Smooth muscle cell (in vitro differentiated cells): ENCODE data around the gene ATP2A1. TPM values are rescaled to one million over a fixed set of nuclear protein-coding genes. Genes with fewer than 3 reads are reported as not detected.
"Not testable (repeated sequence)": the region's sequence is repeated elsewhere in the genome, so short reads cannot be mapped to it uniquely, and the experiment has no call there.

ENCODE experiments used
- DNase-seq: peaks from one replicate; lab custom pipeline; 2025; ENCODE audit not compliant: unreplicated experiment; lab: John Stamatoyannopoulos, UW
- H2AFZ ChIP-seq: fragments of 200-600 bp; sonication (generic); 2 replicates; pipeline ENCODE4 v1.6.0; 2016; ENCODE audit warnings: antibody characterized with exemption, low read depth, mild to moderate bottlenecking
- H3F3A ChIP-seq: fragments of 200-600 bp; sonication (generic); 2 replicates; pipeline ENCODE4 v1.6.0; 2017; ENCODE audit warnings: antibody characterized with exemption, low read depth
- H3K27ac ChIP-seq: fragments of 200-600 bp; sonication (generic); 2 replicates; pipeline ENCODE4 v1.5.1; 2016; ENCODE audit warnings: low read depth, mild to moderate bottlenecking
- H3K27me3 ChIP-seq: fragments of 200-600 bp; sonication (generic); 2 replicates; pipeline ENCODE4 v1.6.1; 2016; ENCODE audit warnings: low read depth, mild to moderate bottlenecking
- H3K36me3 ChIP-seq: fragments of 200-600 bp; sonication (generic); 2 replicates; pipeline ENCODE4 v1.5.1; 2016; ENCODE audit warnings: low read depth
- H3K4me1 ChIP-seq: fragments of 200-600 bp; sonication (generic); 2 replicates; pipeline ENCODE4 v1.5.1; 2016; ENCODE audit warnings: low read depth
- H3K4me2 ChIP-seq: fragments of 200-600 bp; sonication (generic); 2 replicates; pipeline ENCODE4 v1.6.0; 2016; ENCODE audit warnings: mild to moderate bottlenecking
- H3K4me3 ChIP-seq: fragments of 200-600 bp; sonication (generic); 2 replicates; pipeline ENCODE4 v1.5.1; 2016; ENCODE audit warnings: mild to moderate bottlenecking
- H3K79me2 ChIP-seq: fragments of 200-600 bp; sonication (generic); 2 replicates; pipeline ENCODE4 v1.6.0; 2016; ENCODE audit warnings: low read depth, mild to moderate bottlenecking
- H3K9ac ChIP-seq: fragments of 200-600 bp; sonication (generic); 2 replicates; pipeline ENCODE4 v1.6.0; 2016; ENCODE audit warnings: low read depth
- H3K9me3 ChIP-seq: fragments of 200-600 bp; sonication (generic); replicated peaks from 2 replicates; pipeline ENCODE4 v1.5.1; 2016; ENCODE audit warnings: low read depth
- H4K20me1 ChIP-seq: fragments of 200-600 bp; sonication (generic); 2 replicates; pipeline ENCODE4 v1.6.0; 2016; ENCODE audit warnings: low read depth
- WGBS: methylation state at CpG from one replicate; pipeline ENCODE4 v1.1.7; 2016; ENCODE audit warnings: low lambda C conversion rate; 5-methylcytosine and 5-hydroxymethylcytosine counted together
- polyA plus RNA-seq: library from polyadenylated mRNA; unstranded; fragments of >200 nt; fragmentation: Nextera tagmentation; extraction: Ambion mirVana; gene quantifications from 2 replicates; pipeline ENCODE4 v1.2.1, GENCODE V29; 2016
- total RNA-seq: library from RNA; depleted of rRNA; stranded (reverse); fragments of >200 nt; gene quantifications from 2 replicates; pipeline ENCODE4 v1.2.3, GENCODE V29; 2014
- TF ChIP-seq, protein P1 (sequence below): fragments of 200-600 bp; sonication (generic); IDR thresholded peaks from 2 replicates; pipeline ENCODE4 v1.5.1; 2017; ENCODE audit warnings: borderline replicate concordance, mild to moderate bottlenecking, antibody characterized with exemption; ENCODE audit not compliant: insufficient read depth, poor library complexity, severe bottlenecking

The ATP2A1 gene
- total and polyA plus RNA-seq, 2 experiments from 2014 or later = 0.09 to 1.2 TPM

DNA sequence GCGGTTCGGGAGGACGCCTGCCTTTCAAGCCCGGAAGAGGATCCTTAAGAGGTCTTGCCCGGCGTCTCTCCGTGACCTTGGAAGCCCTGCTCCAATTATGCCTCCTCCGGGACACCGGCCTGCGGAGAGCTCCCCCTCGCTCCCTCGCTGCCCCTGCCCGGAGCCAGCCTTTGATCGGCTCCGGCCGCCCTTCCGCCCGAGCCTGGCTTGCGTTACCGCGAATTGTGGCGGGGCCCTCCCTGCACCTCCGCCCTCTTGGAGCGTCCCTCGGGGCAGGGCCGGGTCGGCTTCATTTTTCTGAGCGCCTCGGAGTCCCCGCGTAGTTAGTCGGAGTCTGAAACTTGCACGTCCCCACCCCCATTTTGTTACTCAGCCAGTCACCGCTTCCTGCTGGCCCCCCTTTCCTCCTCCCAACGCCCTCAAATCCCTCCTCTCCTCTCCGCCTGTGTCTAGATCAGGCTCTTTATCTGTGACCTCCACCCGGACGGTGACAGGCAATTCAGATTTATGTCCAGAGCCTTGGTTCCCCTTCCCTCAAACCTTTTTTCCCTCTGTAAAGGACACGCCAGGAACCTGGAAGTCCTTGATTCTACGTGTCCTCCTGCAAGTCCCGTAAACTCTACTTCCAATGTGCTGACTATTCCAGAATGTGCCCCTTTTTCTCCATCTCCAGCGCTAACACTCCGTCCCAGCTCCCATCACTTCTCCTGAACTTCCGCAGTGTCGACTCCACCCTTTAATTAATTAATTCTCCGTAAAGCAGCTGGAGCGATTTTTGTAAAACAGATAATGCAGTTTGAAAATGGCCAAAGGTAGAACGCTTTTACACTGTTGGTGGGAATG, 47.3 kb downstream of the ATP2A1 start:
- Histone ChIP-seq H3K79me2 (no peaks in the 10 kb centered on the region), H3K27me3 (no peaks in the 10 kb centered on the region), H3K36me3 (no peaks in the 10 kb centered on the region), H3K4me2 (peak overlapping the region; percentile 85), H3K4me1 (peaks cover 4% of the 10 kb centered on the region), H3K9me3 (no peaks in the 10 kb centered on the region), H4K20me1 (no peaks in the 10 kb centered on the region), H3K9ac (peak overlapping the region; percentile 78), H3K4me3 (peak overlapping the region; percentile 95), H3K27ac (peak overlapping the region; percentile 82), H3F3A (peaks cover 2% of the 10 kb centered on the region), H2AFZ (peak overlapping the region; percentile 81)
- TF ChIP-seq, protein P1, sequence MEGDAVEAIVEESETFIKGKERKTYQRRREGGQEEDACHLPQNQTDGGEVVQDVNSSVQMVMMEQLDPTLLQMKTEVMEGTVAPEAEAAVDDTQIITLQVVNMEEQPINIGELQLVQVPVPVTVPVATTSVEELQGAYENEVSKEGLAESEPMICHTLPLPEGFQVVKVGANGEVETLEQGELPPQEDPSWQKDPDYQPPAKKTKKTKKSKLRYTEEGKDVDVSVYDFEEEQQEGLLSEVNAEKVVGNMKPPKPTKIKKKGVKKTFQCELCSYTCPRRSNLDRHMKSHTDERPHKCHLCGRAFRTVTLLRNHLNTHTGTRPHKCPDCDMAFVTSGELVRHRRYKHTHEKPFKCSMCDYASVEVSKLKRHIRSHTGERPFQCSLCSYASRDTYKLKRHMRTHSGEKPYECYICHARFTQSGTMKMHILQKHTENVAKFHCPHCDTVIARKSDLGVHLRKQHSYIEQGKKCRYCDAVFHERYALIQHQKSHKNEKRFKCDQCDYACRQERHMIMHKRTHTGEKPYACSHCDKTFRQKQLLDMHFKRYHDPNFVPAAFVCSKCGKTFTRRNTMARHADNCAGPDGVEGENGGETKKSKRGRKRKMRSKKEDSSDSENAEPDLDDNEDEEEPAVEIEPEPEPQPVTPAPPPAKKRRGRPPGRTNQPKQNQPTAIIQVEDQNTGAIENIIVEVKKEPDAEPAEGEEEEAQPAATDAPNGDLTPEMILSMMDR = no peak
- 4% methylated on average over 40 of the region's 48 CpGs for WGBS
- DNase-seq = peak; percentile 92

DNA sequence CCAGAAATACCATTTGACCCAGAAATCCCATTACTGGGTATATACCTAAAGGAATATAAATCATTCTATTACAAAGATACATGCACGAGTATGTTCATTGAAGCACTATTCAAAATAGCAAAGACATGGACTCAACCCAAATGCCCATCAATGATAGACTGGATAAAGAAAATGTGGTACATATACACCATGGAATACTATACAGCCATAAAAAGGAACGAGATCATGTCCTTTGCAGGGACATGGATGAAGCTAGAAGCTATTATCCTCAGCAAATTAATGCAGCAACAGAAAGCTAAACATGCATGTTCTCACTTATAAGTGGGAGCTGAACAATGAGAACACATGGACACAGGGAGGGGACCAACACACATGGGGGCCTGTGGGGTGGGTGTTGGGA, 48.0 kb downstream of the ATP2A1 start:
- H2AFZ ChIP-seq, H3K36me3 ChIP-seq, DNase-seq, H3K79me2 ChIP-seq, H3K9ac ChIP-seq, H3K27ac ChIP-seq, H3K4me1 ChIP-seq, H4K20me1 ChIP-seq, H3F3A ChIP-seq, H3K27me3 ChIP-seq, H3K9me3 ChIP-seq: not testable (repeated sequence)
- Histone ChIP-seq H3K4me2 (peak overlapping the region; percentile 85), H3K4me3 (peak overlapping the region; percentile 95)
- 96% methylated on average over 2 of the region's 2 CpGs for WGBS

DNA sequence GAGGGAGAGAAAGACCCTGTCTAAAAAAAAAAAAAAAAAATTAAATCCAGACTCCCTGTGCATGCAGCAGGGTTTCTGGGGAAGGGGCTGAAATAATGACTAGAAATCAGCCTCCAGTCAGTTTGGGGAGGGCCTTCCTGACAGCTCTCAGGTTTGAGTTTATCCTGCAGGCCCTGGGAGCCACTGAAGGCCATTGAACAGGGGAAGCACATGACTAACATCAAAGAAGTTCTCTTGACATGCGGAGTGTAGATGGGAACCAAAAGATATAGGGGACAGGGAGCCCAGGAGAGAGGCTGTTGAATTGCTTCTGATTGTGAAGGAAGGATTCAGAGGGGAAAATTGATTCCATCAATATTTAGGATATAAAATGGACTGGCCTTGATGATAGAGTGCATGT, 49.5 kb downstream of the ATP2A1 start:
- no peaks in the 10 kb centered on the region for H3K27me3 ChIP-seq
- H3F3A ChIP-seq = peaks cover 2% of the 10 kb centered on the region
- H2AFZ ChIP-seq = no peak overlapping the region
- no peak overlapping the region for H3K4me2 ChIP-seq
- H3K9ac ChIP-seq = no peak overlapping the region
- no peaks in the 10 kb centered on the region for H4K20me1 ChIP-seq
- H3K36me3 ChIP-seq = no peaks in the 10 kb centered on the region
- no peak overlapping the region for H3K4me3 ChIP-seq
- H3K79me2 ChIP-seq = no peaks in the 10 kb centered on the region
- H3K4me1 ChIP-seq = peaks cover 10% of the 10 kb centered on the region
- DNase-seq = no peak
- no peaks in the 10 kb centered on the region for H3K9me3 ChIP-seq
- 72% methylated on average over 1 of the region's 1 CpG for WGBS
- TF ChIP-seq, protein P1 = no peak
- no peak overlapping the region for H3K27ac ChIP-seq

DNA sequence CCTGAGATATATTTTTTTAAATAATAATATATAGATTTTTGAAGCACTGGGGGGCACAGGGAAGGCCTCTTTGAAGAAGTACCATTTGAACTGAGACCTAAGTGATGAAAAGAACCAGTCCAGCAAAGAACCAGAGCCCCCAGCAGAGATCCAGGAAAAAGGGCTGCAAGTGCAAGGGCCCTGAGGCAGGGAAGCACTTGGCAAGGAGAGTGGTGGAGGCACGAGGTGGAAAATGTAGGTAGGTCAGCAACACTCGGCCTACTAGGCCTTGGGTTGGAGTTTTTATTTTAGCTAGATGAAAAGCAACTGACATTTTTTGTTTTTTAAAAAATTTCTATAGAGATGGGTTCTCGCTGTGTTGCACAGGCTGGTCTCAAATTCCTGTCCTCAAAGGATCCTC, 51.9 kb downstream of the ATP2A1 start:
- H3K9me3 ChIP-seq = no peaks in the 10 kb centered on the region
- H3K9ac ChIP-seq = no peak overlapping the region
- H3K27ac ChIP-seq = no peak overlapping the region
- TF ChIP-seq, protein P1 = no peak
- H3K79me2 ChIP-seq = no peaks in the 10 kb centered on the region
- peaks cover 2% of the 10 kb centered on the region for H3F3A ChIP-seq
- H2AFZ ChIP-seq = no peak overlapping the region
- peaks cover 6% of the 10 kb centered on the region for H3K4me1 ChIP-seq
- no peak for DNase-seq
- WGBS = 88% methylated on average over 3 of the region's 3 CpGs
- H4K20me1 ChIP-seq = no peaks in the 10 kb centered on the region
- no peak overlapping the region for H3K4me2 ChIP-seq
- H3K27me3 ChIP-seq = no peaks in the 10 kb centered on the region
- no peak overlapping the region for H3K4me3 ChIP-seq
- H3K36me3 ChIP-seq = no peaks in the 10 kb centered on the region
